ENCODE results near the gene SLC31A2.

SLC31A2 gene

GRCh38 chr9:113187929-113188595 is 37.3 kb downstream of the SLC31A2 start:
- no peak for DNase-seq

- DNase-seq = no peak
Measured at GRCh38 chr9:113192455-113192854, 41.6 kb downstream of the SLC31A2 start.

- DNase-seq = no peak
Measured at GRCh38 chr9:113199683-113200329, 49.0 kb downstream of the SLC31A2 start.

GRCh38 chr9:113205432-113205831 is 54.6 kb downstream of the SLC31A2 start:
- no peak for DNase-seq

- DNase-seq = no peak
Measured at GRCh38 chr9:113205861-113206260, 55.1 kb downstream of the SLC31A2 start.

- DNase-seq = no peak
Measured at GRCh38 chr9:113210815-113211214, 60.0 kb downstream of the SLC31A2 start.
